Fibroblast of upper back skin (primary cell): ENCODE results near the gene PKIB.

Experiments
- DNase-seq: peaks from one replicate; pipeline ENCODE4 v3.0.0-alpha.2; 2013

Gene PKIB

DNA sequence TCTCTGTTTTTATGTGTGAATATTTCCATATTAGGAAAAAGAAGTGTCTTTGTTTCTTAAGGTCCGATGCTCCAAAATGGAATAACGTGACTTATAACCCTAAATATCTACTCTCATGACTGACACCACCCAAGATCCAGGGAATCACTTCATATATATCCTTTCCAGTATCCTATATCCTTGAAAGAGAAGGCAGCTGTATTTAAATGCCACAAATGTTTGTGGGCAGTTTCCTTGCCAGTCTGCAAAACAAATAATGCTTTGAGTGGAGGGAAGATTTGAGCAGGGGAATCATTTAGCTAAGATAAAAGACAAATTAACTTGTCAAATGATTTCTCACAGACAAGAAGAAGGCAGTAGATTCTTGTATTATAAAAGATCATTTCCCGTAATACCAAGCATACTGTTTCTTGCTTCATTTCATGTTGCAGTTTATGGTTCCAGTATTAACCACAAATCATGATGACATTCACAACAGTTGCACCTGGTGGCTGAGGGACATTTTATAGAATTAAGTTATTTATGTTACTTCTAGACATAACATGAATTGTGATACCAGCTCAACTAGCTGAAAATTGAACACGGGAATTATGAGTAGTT lies 139.3 kb downstream of the PKIB start:
- DNase-seq: peak; percentile 5

DNA sequence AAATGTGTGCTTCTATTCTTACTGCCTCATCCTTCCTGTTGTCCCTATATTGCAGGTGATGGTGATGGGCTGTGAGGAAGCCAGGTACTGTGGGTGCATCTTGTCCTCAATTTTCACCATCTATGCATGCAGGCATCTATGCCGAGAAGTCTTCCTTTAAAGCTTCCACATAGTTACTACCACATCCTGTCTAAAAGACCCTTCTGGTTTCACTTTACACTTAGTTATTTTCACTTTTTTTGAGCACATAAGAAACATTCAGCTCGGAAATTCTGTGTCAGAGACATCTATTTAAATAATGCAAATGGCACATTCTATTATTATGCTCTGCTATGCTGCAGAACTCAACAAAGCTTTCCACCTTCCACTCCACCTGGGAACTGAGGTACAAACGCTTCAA lies 141.1 kb downstream of the PKIB start:
- DNase-seq: no peak

DNA sequence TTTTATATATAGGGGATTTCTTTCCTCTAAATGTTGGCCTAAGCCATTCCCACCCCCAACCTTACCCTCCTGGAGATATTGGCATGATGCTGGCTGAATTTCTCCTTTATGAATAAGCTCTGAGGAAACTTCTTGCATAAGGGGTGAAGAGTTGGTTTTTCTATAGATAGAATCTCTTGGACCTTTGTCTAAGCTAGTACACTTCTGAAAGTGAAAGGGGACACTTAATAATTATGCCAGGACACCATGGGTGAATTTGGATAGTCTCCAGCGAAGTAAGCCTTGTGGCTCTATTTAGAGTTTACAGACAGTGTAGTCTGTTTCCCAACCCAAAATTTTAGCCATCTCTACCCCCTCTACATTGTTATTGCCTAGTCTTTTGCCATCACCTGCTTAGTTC lies 142.3 kb downstream of the PKIB start:
- DNase-seq: no peak

DNA sequence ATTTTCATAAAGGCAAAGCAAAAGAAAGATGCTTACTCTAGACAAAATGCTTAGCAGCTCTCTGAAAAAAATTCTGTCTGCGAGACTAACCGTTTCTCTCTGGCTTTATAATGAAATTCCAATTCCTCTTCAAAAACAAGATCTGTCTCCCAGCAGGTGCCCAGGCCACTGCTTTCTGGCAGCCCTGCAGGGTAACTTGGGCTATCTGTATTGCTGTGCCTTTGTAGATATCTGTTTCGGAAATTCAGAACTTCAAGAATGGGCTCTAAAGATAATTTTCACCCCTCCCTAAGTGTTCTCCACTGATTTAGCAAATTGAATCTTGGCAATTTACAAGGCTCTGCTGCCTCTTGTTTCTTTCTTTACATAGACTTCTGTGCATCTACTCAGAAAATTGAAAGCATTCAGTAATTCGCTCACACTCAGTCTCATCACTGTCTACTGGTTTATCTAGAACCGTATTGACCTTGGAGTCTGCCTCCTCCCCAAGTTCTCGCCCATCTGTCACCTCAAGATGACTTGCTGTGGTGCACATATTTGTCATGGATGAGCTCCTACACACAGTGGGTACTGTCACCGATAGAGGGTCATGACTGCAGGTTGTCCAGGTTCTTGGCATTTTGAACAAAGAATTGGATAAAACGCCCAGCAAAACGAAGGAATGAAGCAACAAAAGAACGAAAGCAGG lies 142.9 kb downstream of the PKIB start:
- no peak for DNase-seq

DNA sequence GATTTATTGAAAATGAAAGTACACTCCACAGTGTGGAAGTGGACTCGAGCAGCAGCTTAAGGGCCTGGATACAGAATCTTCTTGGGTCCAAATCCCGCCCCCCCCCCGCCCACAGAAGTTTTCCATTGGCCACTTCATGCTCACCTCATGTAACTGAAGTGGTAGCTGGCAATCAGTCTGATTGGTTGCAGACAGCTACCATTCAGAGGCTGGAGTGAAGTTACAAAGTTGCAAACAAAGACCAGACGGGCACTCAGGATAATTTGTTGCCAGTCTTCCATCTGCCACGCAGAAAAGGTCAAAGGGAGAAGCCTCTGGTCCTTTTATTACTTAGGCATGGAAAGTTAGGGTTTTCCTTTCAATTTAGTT lies 143.5 kb downstream of the PKIB start:
- peak; percentile 22 for DNase-seq

DNA sequence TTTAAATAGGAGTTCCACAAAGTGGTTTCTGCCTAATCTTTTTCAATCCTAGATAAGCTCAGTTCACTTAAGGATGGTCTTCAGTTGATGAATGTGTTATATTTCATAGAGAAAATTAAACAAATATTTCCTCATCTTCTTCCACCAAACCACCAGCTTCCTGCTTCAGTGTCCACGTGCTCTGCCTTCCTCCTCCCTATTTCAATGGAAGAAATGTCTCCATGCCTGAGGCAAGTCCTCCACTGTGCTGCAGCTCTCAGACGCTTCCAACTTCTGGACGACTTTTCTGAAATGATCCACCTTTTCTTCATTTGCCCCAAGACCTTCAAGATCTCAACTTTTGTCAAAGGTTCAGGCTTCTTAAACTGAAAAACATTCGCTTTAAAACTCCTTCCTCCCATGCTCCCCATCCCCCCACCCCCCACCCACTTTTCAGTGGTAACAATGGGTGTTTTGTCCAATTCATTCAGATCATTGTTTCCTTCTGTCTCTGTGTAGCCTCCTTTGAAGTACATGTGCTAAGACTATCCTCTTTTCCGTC lies 144.1 kb downstream of the PKIB start:
- DNase-seq: no peak

DNA sequence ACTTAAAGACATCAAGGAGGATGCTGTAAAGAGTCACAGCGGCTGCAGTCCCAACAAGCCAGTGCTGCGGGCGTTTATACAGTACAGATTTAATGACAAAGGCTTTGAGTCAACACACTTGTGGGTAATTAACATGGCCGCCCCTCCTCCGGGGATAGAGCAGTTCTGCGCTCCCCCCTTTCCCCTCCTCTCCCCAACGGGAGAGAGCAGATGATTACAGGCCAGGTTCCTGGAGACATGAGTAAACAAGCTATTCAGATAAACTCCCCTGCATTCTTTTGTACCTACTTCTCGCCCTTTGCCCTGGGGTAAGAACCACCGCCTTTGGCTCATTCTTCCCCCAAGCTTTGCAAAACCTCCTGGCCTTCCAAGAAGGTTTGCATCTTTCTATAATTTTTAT lies 145.7 kb downstream of the PKIB start:
- no peak for DNase-seq

DNA sequence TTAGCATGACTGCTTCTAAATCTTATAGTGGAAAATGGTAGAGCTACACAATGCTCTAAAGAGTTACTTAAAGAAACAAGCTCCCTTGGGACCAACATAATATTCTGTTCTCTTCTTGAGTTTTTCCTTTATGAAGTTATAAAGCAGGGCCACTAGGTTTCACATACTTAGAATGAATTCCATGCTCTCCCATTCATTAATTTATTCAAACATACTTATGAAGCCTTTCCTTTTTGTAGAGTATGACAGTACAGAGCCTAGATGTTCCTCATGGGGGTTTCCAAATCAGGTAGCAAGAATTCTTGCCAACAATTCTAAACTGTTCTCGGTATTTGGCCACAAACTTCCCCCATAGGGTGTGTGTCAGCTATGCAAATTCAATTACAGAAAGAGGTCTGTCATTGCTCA lies 148.7 kb downstream of the PKIB start:
- no peak for DNase-seq

DNA sequence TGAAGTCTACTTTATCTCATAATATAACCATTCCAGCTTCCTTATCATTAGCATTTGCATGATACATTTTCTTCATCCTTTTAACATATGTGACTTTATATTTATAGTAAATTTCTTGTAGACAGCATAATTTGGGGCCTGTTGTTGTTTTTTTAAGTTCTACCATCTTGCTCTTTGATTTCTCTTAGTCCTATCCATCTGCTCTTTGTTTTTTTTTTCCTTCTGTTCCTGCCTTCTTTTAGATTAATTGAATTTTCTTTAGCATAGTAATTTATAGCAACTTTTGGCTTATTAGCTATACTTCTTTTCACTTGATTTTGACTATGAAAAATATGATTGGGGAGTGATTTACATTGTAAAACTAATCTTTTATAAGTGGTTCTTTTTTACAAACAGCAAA lies 150.1 kb downstream of the PKIB start:
- DNase-seq: no peak

DNA sequence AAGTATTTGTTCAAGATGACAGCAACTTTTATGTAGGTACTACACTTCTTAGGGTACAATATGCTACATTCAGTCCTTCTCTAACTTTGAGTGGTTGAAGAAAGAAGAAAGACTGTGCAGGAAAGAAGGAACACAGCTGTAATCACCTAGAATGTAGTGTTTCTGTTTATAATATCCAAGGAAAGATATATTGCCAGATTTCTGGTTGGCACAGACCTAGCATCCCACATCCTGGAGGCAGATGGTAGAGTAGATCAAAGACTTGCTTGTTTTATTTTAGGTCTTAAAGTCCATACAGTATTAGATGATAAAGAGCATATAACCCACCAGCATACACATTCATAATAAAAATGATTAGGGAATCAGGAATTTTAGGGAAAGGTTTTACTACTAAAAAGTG lies 156.1 kb downstream of the PKIB start:
- no peak for DNase-seq

DNA sequence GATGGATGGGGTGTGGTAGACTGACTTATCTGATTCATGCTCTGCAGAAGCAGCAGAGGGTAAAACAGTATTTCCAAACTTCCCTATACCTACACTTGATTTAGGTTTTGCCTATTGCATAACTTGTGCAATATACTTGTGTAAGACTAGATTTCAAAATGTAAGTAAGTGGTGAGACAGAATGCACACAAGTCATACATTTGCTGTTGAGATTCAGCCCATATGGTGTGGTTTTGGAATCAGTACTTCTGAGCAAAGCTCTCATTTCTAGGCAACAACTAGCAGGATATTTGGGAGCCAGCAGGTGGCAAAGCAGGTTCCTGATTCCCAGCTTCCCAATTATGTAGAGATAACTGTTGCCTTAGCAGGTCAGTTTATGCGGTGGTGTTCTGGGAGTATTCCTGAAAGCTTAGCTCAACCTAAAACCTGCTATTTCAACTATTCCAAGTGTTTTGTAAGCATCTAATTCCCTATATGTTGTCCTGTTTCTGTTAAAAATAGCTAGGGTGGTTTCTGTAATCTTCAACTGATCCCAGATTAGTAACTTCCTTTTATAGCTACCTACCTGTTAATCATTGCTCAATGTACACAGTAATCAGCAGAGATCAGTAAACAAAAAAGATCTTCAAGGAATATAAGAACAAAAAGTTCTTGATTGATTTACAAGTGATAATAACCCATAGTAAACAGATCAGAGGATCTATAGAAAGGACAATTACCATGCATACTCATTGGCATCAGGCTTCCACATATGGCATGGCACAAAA lies 160.8 kb downstream of the PKIB start:
- no peak for DNase-seq

DNA sequence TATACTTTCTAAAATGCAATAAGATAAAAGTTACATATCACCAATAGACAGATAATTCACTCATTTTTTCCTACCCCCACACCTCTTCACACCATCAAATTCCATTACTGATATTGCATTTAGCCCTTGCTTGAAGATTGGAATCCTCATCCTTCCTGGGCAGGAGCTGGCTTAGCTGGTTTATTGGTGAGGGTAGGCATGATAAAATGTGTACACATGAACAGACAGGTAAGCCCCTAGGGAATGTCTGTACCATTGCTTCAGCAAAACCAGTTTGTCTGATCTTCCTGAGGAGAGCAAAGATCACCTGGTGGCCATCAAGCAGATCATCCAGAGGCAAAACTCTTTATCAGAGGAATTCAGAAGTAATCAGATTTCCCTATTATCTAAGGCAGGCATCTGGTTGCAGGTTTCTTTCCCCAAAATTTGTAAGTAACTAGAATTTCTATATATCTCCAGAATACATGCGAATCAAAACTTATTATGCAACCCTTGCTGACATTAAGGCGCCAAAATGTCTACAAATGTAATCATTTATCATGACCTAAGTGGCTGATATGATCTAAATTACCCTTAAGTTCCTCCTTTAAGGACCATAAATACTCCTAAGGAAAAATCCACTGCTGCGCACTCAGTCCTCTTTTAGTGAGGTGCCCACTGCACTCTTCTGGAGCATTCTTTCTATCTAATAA lies 162.7 kb downstream of the PKIB start:
- DNase-seq: no peak
